HG03045 (cell line): ENCODE data around the gene CYP39A1.

Experiments
- ATAC-seq: cut with Tn5 transposase; IDR thresholded peaks from one replicate; pipeline ENCODE4 v1.9.1; 2021; ENCODE audit warnings: mild to moderate bottlenecking, moderate library complexity; ENCODE audit not compliant: unreplicated experiment

CYP39A1 gene

GRCh38 chr6:46521464-46521971, 131.1 kb downstream of the CYP39A1 start:
- no peak for ATAC-seq

GRCh38 chr6:46517202-46517601, 135.4 kb downstream of the CYP39A1 start:
- no peak for ATAC-seq

GRCh38 chr6:46513533-46513932, 139.1 kb downstream of the CYP39A1 start:
- ATAC-seq, result no peak

- ATAC-seq, result no peak
Measured at GRCh38 chr6:46511320-46511719, 141.3 kb downstream of the CYP39A1 start.

GRCh38 chr6:46510651-46511050, 142.0 kb downstream of the CYP39A1 start:
- no peak for ATAC-seq

GRCh38 chr6:46509981-46510510, 142.6 kb downstream of the CYP39A1 start:
- no peak for ATAC-seq

GRCh38 chr6:46509063-46509462, 143.6 kb downstream of the CYP39A1 start:
- no peak for ATAC-seq

- ATAC-seq, result no peak
Measured at GRCh38 chr6:46507426-46507825, 145.2 kb downstream of the CYP39A1 start.

GRCh38 chr6:46505693-46506512, 146.7 kb downstream of the CYP39A1 start:
- no peak for ATAC-seq

- no peak for ATAC-seq
Measured at GRCh38 chr6:46504242-46504641, 148.4 kb downstream of the CYP39A1 start.

- no peak for ATAC-seq
Measured at GRCh38 chr6:46502486-46503119, 150.0 kb downstream of the CYP39A1 start.

- ATAC-seq, result no peak
Measured at GRCh38 chr6:46501136-46502089, 151.2 kb downstream of the CYP39A1 start.

GRCh38 chr6:46500382-46500781, 152.2 kb downstream of the CYP39A1 start:
- ATAC-seq, result no peak
